GM19043 (cell line): ENCODE measurements around the gene SLC37A4.
"Not testable (repeated sequence)": the region's sequence is repeated elsewhere in the genome, so short reads cannot be mapped to it uniquely, and the experiment has no call there.

Experiments used
- ATAC-seq: cut with Tn5 transposase; IDR thresholded peaks from one replicate; pipeline ENCODE4 v1.9.1; 2021; ENCODE audit warnings: low read depth; ENCODE audit not compliant: unreplicated experiment

SLC37A4 gene

GRCh38 chr11:119030329-119031047 is at the start of gene SLC37A4:
TSS of gene SLC37A4 (minus strand) at chr11:119030877.
- ATAC-seq = peak; percentile 87

GRCh38 chr11:119078675-119079420 is 48.2 kb upstream of the SLC37A4 start:
- no peak for ATAC-seq

- ATAC-seq = no peak
Observed at GRCh38 chr11:119077839-119078238, 47.2 kb upstream of the SLC37A4 start.

GRCh38 chr11:119067371-119068222 is 36.9 kb upstream of the SLC37A4 start, which contains the start of gene VPS11:
TSS of gene VPS11 (plus strand) at chr11:119067818. CDS start at chr11:119067824, 6 bp downstream.
- ATAC-seq = peak; percentile 77

- ATAC-seq = no peak
Observed at GRCh38 chr11:119065369-119065768, 34.7 kb upstream of the SLC37A4 start.

- ATAC-seq = no peak
Observed at GRCh38 chr11:119062779-119063178, 32.1 kb upstream of the SLC37A4 start.

GRCh38 chr11:119061256-119061655 is 30.6 kb upstream of the SLC37A4 start:
- no peak for ATAC-seq

- not testable (repeated sequence) for ATAC-seq
Observed at GRCh38 chr11:119059128-119059527, 28.5 kb upstream of the SLC37A4 start.

GRCh38 chr11:119057000-119057769 is 26.5 kb upstream of the SLC37A4 start, which contains the start of gene HYOU1:
TSS of gene HYOU1 (minus strand) at chr11:119057205. CDS start at chr11:119056160, 1,045 bp downstream.
- ATAC-seq = peak; percentile 94

- no peak for ATAC-seq
Observed at GRCh38 chr11:119056421-119056999, 25.8 kb upstream of the SLC37A4 start.

GRCh38 chr11:119055901-119056300 is 25.2 kb upstream of the SLC37A4 start:
- ATAC-seq = no peak

GRCh38 chr11:119054418-119054817 is 23.7 kb upstream of the SLC37A4 start:
- ATAC-seq = no peak

- no peak for ATAC-seq
Observed at GRCh38 chr11:119052163-119052814, 21.6 kb upstream of the SLC37A4 start.

- no peak for ATAC-seq
Observed at GRCh38 chr11:119051440-119052162, 20.9 kb upstream of the SLC37A4 start.

- no peak for ATAC-seq
Observed at GRCh38 chr11:119049081-119049480, 18.4 kb upstream of the SLC37A4 start.

- no peak for ATAC-seq
Observed at GRCh38 chr11:119048644-119049043, 18.0 kb upstream of the SLC37A4 start.

GRCh38 chr11:119047205-119047604 is 16.5 kb upstream of the SLC37A4 start:
- no peak for ATAC-seq

- ATAC-seq = no peak
Observed at GRCh38 chr11:119046489-119046888, 15.8 kb upstream of the SLC37A4 start.

- no peak for ATAC-seq
Observed at GRCh38 chr11:119044708-119045107, 14.0 kb upstream of the SLC37A4 start.
